Measurements from ENCODE around the gene CTIF.

Gene CTIF

GRCh38 chr18:48623468-48624235 lies 84.8 kb downstream of the CTIF start:
- DNase-seq = no peak

- no peak for DNase-seq
Measured at GRCh38 chr18:48624856-48625255, 86.0 kb downstream of the CTIF start.

- no peak for DNase-seq
Measured at GRCh38 chr18:48627216-48627615, 88.4 kb downstream of the CTIF start.

- DNase-seq = no peak
Measured at GRCh38 chr18:48629730-48630324, 91.0 kb downstream of the CTIF start.

DNA sequence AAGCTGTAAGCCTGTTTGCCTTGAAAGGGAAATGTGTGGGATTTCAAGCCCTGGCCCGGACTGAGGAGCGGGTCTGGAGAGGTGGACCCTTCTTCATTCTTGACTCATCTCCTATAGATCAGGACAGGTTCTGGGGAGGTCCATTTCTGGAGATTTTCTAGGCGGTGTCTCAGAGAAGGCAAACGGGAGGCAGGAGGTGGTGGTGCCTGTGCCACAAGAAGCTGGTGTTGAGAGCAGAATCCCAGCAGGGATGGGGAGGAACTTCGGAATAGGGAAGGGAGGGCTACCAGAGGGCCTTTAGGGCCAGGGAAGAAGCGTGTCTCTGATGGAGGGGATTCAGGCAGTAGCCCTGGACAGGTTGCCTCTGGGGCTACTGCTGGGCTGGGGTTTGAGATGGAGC lies 93.0 kb downstream of the CTIF start:
- DNase-seq = no peak

DNA sequence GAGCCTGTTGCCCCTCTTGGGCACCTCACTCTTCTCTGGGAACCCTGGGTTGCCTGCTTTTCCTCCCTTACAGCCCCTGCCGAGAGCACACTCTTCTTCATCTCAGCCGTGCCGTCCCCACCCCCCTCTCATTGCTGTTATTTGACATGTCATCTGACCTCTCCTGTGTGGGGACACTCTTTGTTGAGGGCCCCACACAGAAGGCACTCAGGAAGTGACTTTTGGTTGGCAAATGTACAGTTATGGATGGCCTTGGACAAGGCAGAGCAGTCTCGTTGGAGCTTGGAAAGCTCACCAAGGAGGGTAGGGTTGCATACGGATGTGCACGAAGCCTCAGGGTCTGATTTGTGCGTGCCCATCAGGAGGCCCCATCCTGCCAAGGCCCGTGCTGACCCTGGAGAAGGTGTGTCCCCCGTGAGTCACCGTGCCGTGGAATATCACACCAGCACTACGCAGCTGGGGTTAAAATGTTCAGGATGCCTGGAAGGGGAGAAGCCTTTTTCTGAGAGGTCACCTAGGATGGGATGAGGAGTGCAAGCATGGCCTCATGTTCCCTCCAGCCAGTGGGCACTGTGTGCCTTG lies 93.9 kb downstream of the CTIF start:
- no peak for DNase-seq

GRCh38 chr18:48634491-48634890 lies 95.7 kb downstream of the CTIF start:
- no peak for DNase-seq

- no peak for DNase-seq
Measured at GRCh38 chr18:48634975-48635374, 96.1 kb downstream of the CTIF start.

GRCh38 chr18:48635806-48636205 lies 97.0 kb downstream of the CTIF start:
- no peak for DNase-seq

- no peak for DNase-seq
Measured at GRCh38 chr18:48636436-48636835, 97.6 kb downstream of the CTIF start.

DNA sequence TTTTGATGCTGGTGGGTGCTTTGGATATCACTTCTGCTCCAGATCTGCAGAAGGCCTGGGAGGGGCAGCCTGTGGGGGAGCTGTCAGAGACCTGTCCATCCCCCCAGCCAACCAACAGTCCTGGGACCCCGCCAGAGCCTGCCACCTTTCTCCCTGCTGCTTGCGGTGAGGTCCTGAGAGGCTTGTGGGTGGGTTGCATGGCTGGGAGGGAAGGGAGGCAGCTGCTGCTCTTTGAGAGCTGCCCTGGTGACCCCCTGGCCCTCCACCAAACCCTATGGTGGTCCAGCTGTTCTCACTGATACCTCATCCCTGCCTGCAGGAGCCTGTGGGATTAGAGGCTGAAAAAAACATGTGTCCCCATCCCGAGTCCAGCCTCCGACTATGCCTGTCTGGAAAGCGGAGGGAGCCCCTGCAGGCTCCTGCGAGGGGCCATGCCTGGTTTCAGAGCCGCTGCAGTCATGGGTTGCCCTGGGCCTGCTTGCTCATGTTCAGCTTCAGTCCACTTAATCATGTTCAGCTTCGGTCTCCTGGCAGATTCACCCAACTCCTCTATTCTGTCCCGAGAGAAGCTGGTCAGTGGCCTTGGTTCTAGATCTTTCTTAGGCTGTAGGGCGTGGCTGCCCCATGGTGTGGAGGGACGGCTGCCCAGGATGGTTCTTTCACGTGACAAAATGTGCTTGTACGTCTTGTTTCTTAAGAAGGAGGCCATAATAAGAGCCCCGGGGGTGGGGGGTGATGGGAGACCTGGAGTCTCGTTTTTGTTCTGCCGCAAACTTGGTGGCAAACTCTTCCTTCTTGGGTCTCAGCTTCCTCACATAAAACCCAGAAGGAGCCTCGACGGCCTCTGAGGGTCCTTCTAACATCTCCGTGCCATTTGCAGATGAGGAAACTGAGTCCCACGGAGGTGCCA lies 98.5 kb downstream of the CTIF start:
- DNase-seq = no peak

DNA sequence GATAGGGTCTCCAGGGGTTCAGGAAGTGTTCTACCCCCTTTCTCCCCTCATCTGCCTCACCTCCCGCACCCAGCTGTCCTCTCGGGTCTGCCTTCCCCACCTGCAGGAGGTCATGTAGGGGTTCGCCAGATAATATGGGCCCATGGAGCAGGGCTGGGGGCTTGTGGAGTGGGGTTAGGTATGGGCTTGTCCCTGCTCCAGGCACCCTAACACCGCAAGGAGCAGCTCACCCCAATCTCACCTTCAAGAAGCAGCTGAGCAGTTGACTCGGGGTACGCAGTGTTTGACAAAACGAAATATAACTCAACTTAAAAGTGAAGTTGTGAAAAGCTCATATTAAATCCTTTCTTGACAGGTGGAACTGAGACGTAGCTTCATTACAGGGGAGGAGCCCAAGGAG lies 99.6 kb downstream of the CTIF start:
- no peak for DNase-seq

- DNase-seq = no peak
Measured at GRCh38 chr18:48638896-48639771, 100.3 kb downstream of the CTIF start.

DNA sequence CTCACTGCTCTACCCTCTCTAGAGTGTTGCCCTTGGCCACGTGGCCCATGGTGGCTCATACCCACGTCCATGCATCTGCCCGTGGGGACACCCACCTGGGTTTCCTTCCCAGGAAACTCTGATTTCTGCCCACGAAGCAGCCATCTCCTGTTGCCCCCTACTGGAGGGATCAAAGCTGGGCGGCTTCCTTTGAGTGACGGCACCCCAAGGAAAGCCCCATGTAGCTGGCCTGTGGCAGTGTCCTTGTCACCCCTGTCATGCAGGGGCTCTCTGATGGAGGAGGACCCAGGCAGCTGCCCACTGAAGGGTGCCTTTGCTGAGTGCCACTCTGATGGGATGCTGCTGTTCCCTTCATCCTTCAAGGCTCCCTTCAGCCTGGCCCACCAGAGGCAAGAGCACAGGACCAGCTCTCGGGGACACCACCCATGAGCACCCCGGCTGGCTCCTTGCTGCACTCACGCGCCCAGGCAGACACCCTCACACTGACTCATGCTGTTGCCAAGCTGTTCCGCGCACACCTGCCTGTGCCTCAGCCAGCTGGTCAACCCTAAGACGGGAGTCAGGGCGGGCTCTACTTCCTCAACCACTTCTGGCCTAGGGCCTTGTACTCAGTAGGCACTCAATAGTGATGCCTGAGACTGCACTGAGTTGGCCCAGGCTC lies 101.1 kb downstream of the CTIF start:
- DNase-seq = no peak

- DNase-seq = no peak
Measured at GRCh38 chr18:48640566-48641270, 101.9 kb downstream of the CTIF start.

DNA sequence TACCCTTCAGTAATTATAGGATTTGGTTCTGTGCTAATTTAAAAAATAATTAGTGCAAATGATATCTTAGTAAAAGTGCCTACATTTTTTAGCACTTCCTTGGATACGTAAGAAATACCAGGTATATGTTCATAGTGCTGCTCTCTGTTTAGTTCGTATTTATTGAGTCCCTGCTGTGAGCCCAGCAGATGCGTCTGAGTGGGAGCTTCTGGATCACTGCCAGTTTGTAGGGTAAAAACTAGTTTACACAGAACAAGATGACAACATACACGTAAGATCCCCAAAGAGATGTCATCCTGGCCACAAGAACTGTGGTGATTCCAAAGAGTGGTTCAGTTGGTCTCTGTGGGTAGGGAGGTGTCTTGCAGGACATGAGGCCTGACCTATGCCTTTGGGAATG lies 103.2 kb downstream of the CTIF start:
- no peak for DNase-seq

GRCh38 chr18:48642503-48642902 lies 103.7 kb downstream of the CTIF start:
- no peak for DNase-seq

DNA sequence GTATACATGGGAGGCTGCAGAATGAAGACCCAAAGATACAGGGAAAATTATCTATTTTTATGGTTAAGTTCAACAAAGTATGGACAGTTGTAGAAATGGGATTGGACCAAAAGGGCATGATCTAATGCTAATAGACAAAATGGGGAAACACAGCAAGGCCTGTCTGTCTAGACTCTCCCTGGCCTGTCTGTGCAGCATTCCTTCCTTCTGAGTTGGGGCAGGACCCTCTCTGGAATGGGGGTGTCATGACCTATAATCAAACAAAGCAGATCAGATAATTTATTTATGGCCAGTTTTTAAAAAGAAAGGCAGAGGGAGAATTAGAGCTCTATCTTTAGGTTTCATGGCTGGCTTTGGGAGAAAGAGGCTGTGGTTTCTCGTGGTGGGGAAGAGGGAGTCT lies 104.4 kb downstream of the CTIF start:
- no peak for DNase-seq

DNA sequence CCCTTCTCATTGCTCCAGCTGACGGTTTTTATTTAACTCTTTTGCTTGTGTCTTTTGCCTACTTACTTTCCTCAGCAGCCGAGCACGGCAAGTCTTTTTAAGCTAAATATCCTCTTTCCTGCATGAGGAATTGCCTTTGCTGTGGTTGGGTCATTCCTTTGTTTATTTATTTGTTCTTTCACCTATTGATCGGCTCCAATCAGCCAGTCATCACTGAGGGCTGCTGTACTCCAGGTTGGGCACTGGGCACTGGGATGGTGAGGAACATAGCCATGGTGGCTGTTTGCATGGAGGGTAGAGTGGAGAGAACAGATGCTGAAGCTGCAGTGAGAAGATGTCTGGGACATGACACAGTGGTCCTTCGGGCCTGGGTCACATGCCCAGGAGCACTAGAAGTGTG lies 105.2 kb downstream of the CTIF start:
- DNase-seq = no peak

- DNase-seq = no peak
Measured at GRCh38 chr18:48645427-48646002, 106.7 kb downstream of the CTIF start.

GRCh38 chr18:48646976-48647375 lies 108.1 kb downstream of the CTIF start:
- no peak for DNase-seq

All from SHP77 (cell line).